Neural cell (in vitro differentiated cells): ENCODE results near the gene GNA12. TPM values are rescaled to one million over a fixed set of nuclear protein-coding genes. Genes with fewer than 3 reads are reported as not detected.

ENCODE experiments used
- H2AFZ ChIP-seq: fragments of 200-600, 300-800 bp; sonication (generic), shearing (Covaris generic); 2 replicates; pipeline ENCODE4 v1.6.0; 2014; ENCODE audit warnings: low read depth, mild to moderate bottlenecking, antibody characterized with exemption, low read length, moderate library complexity
- H3F3A ChIP-seq: fragments of 200-600 bp; shearing (Covaris generic); 2 replicates; pipeline ENCODE4 v1.6.1; 2016; ENCODE audit warnings: mild to moderate bottlenecking, moderate library complexity, mixed read lengths, antibody characterized with exemption, low read length; ENCODE audit not compliant: insufficient read depth, poor library complexity, severe bottlenecking
- H3K27ac ChIP-seq: fragments of 200-600, 300-800 bp; sonication (generic), shearing (Covaris generic); 2 replicates; pipeline ENCODE4 v1.5.1; 2014; ENCODE audit warnings: mild to moderate bottlenecking, low read length, moderate library complexity
- H3K27me3 ChIP-seq: fragments of 300-800, 200-600 bp; sonication (generic), shearing (Covaris generic); 2 replicates; pipeline ENCODE4 v1.6.0; 2014; ENCODE audit warnings: mild to moderate bottlenecking, low read depth, low read length, moderate library complexity; ENCODE audit not compliant: insufficient read depth
- H3K36me3 ChIP-seq: fragments of 300-800, 200-600 bp; sonication (generic), shearing (Covaris generic); 2 replicates; pipeline ENCODE4 v1.5.1; 2014; ENCODE audit warnings: mild to moderate bottlenecking, antibody characterized with exemption, low read length, moderate library complexity; ENCODE audit not compliant: insufficient read depth
- H3K4me2 ChIP-seq: fragments of 300-800, 200-600 bp; sonication (generic), shearing (Covaris generic); 2 replicates; pipeline ENCODE4 v1.6.0; 2014; ENCODE audit warnings: mild to moderate bottlenecking, low read length
- H3K4me3 ChIP-seq: fragments of 300-800, 200-600 bp; sonication (generic), shearing (Covaris generic); 2 replicates; pipeline ENCODE4 v1.5.1; 2014; ENCODE audit warnings: mild to moderate bottlenecking, low read length, moderate library complexity
- H3K79me2 ChIP-seq: fragments of 200-600 bp; shearing (Covaris generic); replicated peaks from 2 replicates; pipeline ENCODE4 v1.6.0; 2014; ENCODE audit warnings: mild to moderate bottlenecking, low read length, moderate library complexity; ENCODE audit not compliant: insufficient read depth
- H3K9ac ChIP-seq: fragments of 300-800, 200-600 bp; sonication (generic), shearing (Covaris generic); 2 replicates; pipeline ENCODE4 v1.6.1; 2016; ENCODE audit warnings: mild to moderate bottlenecking, low read length, mixed read lengths
- H3K9me2 ChIP-seq: fragments of 200-600 bp; shearing (Covaris generic); 2 replicates; pipeline ENCODE4 v1.6.1; 2016; ENCODE audit warnings: mild to moderate bottlenecking, low read length, mixed read lengths; ENCODE audit not compliant: insufficient read depth
- H3K9me3 ChIP-seq: fragments of 200-600, 300-800 bp; sonication (generic), shearing (Covaris generic); 2 replicates; pipeline ENCODE4 v1.6.1; 2016; ENCODE audit warnings: mild to moderate bottlenecking, mixed run types, low read length, moderate library complexity, mixed read lengths
- H4K20me1 ChIP-seq: fragments of 200-600 bp; shearing (Covaris generic); 2 replicates; pipeline ENCODE4 v1.6.1; 2016; ENCODE audit warnings: mild to moderate bottlenecking, mixed run types; ENCODE audit not compliant: insufficient read depth
- EP300 ChIP-seq: fragments of 450-650 bp; conservative IDR thresholded peaks from 2 replicates; pipeline ENCODE4 v1.6.1; 2014; ENCODE audit warnings: antibody characterized with exemption, mild to moderate bottlenecking, moderate library complexity; ENCODE audit not compliant: poor library complexity, severe bottlenecking
- EZH2 ChIP-seq: fragments of 200-600, 300-800 bp; shearing (Covaris generic), sonication (generic); IDR thresholded peaks from 2 replicates; pipeline ENCODE4 v1.6.1; 2014; ENCODE audit warnings: antibody characterized with exemption, low read length, borderline replicate concordance, mild to moderate bottlenecking; ENCODE audit not compliant: insufficient read depth, poor library complexity, severe bottlenecking
- MXI1 ChIP-seq: fragments of 450-650 bp; conservative IDR thresholded peaks from 2 replicates; pipeline ENCODE4 v1.6.1; 2014; ENCODE audit warnings: antibody characterized with exemption, mild to moderate bottlenecking; ENCODE audit not compliant: poor library complexity, severe bottlenecking
- POLR2AphosphoS5 ChIP-seq: IDR thresholded peaks from 2 replicates; pipeline ENCODE4 v1.6.1; 2012
- RAD21 ChIP-seq: fragments of 450-650 bp; conservative IDR thresholded peaks from 2 replicates; pipeline ENCODE4 v1.6.1; 2014; ENCODE audit warnings: antibody characterized with exemption, mild to moderate bottlenecking, moderate library complexity
- SMC3 ChIP-seq: fragments of 450-650 bp; conservative IDR thresholded peaks from 2 replicates; pipeline ENCODE4 v1.6.1; 2014; ENCODE audit warnings: antibody characterized with exemption, mild to moderate bottlenecking, moderate library complexity; ENCODE audit not compliant: poor library complexity
- TAF1 ChIP-seq: IDR thresholded peaks from 2 replicates; pipeline ENCODE4 v1.6.1; 2012; ENCODE audit warnings: low read depth
- polyA plus RNA-seq: library from polyadenylated mRNA; depleted of rRNA; stranded (reverse); fragments of >200 nt; gene quantifications from 2 replicates; pipeline ENCODE4 v1.2.3, GENCODE V29; 2014
- TF ChIP-seq, protein P1 (sequence below): IDR thresholded peaks from 2 replicates; pipeline ENCODE4 v1.6.1; 2012; ENCODE audit warnings: borderline replicate concordance
- TF ChIP-seq, protein P2 (sequence below): fragments of 450-650 bp; IDR thresholded peaks from 2 replicates; pipeline ENCODE4 v1.5.1; 2014; ENCODE audit warnings: antibody characterized with exemption, mild to moderate bottlenecking, moderate library complexity; ENCODE audit not compliant: poor library complexity, severe bottlenecking

Gene GNA12
- polyA plus RNA-seq, 1 donor from 2014 or later, result 15.5 TPM

DNA sequence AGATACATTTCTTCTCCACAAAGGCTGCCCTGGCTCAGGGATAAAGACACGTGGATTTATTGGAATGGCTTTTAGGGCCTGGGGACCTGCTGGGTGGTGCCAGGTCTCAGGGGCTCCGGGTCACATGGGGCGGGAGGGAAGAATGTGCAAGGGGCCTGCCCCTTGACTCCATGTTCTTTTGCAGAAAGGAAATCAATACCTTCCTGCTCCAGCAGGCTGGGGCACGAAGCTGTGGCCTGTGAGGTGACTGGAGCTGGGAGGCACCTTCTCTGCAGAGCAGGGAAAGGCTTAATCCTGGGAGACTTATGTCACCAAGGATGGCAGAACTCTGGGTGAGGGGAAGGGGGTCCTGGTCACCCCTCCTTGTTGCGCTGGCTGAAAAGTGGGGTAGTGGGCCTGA, 42.3 kb upstream of the GNA12 start:
- no peak overlapping the region for H3K27ac ChIP-seq
- H2AFZ ChIP-seq, result no peak overlapping the region
- no peaks in the 10 kb centered on the region for H3F3A ChIP-seq
- no peaks in the 10 kb centered on the region for H3K9me3 ChIP-seq
- no peak overlapping the region for H3K4me2 ChIP-seq
- H3K36me3 ChIP-seq, result no peaks in the 10 kb centered on the region
- no peak for TF ChIP-seq EP300
- TF ChIP-seq EZH2, result no peak
- no peak for TF ChIP-seq SMC3
- TF ChIP-seq POLR2AphosphoS5, result no peak
- TF ChIP-seq, protein P1, sequence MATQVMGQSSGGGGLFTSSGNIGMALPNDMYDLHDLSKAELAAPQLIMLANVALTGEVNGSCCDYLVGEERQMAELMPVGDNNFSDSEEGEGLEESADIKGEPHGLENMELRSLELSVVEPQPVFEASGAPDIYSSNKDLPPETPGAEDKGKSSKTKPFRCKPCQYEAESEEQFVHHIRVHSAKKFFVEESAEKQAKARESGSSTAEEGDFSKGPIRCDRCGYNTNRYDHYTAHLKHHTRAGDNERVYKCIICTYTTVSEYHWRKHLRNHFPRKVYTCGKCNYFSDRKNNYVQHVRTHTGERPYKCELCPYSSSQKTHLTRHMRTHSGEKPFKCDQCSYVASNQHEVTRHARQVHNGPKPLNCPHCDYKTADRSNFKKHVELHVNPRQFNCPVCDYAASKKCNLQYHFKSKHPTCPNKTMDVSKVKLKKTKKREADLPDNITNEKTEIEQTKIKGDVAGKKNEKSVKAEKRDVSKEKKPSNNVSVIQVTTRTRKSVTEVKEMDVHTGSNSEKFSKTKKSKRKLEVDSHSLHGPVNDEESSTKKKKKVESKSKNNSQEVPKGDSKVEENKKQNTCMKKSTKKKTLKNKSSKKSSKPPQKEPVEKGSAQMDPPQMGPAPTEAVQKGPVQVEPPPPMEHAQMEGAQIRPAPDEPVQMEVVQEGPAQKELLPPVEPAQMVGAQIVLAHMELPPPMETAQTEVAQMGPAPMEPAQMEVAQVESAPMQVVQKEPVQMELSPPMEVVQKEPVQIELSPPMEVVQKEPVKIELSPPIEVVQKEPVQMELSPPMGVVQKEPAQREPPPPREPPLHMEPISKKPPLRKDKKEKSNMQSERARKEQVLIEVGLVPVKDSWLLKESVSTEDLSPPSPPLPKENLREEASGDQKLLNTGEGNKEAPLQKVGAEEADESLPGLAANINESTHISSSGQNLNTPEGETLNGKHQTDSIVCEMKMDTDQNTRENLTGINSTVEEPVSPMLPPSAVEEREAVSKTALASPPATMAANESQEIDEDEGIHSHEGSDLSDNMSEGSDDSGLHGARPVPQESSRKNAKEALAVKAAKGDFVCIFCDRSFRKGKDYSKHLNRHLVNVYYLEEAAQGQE, result no peak
- TF ChIP-seq, protein P2, sequence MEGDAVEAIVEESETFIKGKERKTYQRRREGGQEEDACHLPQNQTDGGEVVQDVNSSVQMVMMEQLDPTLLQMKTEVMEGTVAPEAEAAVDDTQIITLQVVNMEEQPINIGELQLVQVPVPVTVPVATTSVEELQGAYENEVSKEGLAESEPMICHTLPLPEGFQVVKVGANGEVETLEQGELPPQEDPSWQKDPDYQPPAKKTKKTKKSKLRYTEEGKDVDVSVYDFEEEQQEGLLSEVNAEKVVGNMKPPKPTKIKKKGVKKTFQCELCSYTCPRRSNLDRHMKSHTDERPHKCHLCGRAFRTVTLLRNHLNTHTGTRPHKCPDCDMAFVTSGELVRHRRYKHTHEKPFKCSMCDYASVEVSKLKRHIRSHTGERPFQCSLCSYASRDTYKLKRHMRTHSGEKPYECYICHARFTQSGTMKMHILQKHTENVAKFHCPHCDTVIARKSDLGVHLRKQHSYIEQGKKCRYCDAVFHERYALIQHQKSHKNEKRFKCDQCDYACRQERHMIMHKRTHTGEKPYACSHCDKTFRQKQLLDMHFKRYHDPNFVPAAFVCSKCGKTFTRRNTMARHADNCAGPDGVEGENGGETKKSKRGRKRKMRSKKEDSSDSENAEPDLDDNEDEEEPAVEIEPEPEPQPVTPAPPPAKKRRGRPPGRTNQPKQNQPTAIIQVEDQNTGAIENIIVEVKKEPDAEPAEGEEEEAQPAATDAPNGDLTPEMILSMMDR, result no peak
- TF ChIP-seq RAD21, result no peak
- TF ChIP-seq MXI1, result no peak
- no peak for TF ChIP-seq TAF1
- H3K9ac ChIP-seq, result no peak overlapping the region
- H3K9me2 ChIP-seq, result no peaks in the 10 kb centered on the region
- no peaks in the 10 kb centered on the region for H4K20me1 ChIP-seq
- H3K79me2 ChIP-seq, result no peaks in the 10 kb centered on the region
- H3K27me3 ChIP-seq, result no peaks in the 10 kb centered on the region
- H3K4me3 ChIP-seq, result no peak overlapping the region

DNA sequence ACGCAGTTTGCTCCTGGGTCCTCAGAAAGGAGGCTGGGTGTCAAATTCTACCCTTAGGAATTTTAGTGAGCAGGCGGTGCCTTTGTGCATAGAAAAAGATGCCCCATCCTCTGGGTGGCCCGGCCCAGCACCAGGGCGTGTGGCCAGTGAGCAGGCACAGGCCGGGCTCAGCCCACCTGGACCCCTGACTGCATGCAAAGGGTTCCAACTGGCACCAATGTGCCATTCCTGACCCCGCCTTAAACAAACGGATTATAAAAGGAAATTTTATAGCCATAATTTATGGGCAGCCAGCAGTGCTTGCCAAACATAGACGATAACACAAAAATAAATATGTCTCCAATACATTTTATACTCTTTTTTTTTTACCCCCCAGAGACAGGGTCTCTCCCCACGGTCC, 40.1 kb upstream of the GNA12 start:
- no peaks in the 10 kb centered on the region for H3K79me2 ChIP-seq
- H3K27ac ChIP-seq, result no peak overlapping the region
- H3K36me3 ChIP-seq, result no peaks in the 10 kb centered on the region
- no peak for TF ChIP-seq SMC3
- TF ChIP-seq, protein P2, result no peak
- no peak for TF ChIP-seq TAF1
- TF ChIP-seq, protein P1, result no peak
- TF ChIP-seq RAD21, result no peak
- no peak for TF ChIP-seq POLR2AphosphoS5
- TF ChIP-seq MXI1, result no peak
- TF ChIP-seq EP300, result no peak
- TF ChIP-seq EZH2, result no peak
- H3K27me3 ChIP-seq, result no peaks in the 10 kb centered on the region
- H3K9me3 ChIP-seq, result no peaks in the 10 kb centered on the region
- no peak overlapping the region for H2AFZ ChIP-seq
- H3K9me2 ChIP-seq, result no peaks in the 10 kb centered on the region
- no peaks in the 10 kb centered on the region for H3F3A ChIP-seq
- H4K20me1 ChIP-seq, result no peaks in the 10 kb centered on the region
- no peak overlapping the region for H3K4me3 ChIP-seq
- H3K9ac ChIP-seq, result no peak overlapping the region
- H3K4me2 ChIP-seq, result no peak overlapping the region
